ENCODE measurements around the gene PRKAA1. TPM values are rescaled to one million over a fixed set of nuclear protein-coding genes. Genes with fewer than 3 reads are reported as not detected.

PRKAA1 gene
- total RNA-seq, 1 experiment from 2014 or later = 58.1 TPM

Other genes starting within 250 kb of the PRKAA1 start
- gene PTGER4, start 118.5 kb downstream of the PRKAA1 start, total RNA-seq (2022) = 1.1 and 2.5 TPM in 2 replicates
- 13.3 and 13.7 TPM in 2 replicates for gene TTC33, start 42.4 kb downstream of the PRKAA1 start, total RNA-seq (2022)
- gene RPL37, start 36.8 kb upstream of the PRKAA1 start, total RNA-seq (2022) = 2,063 and 2,180 TPM in 2 replicates
- 5.6 and 6.6 TPM in 2 replicates for gene CARD6, start 43.0 kb upstream of the PRKAA1 start, total RNA-seq (2022)
- gene C7, start 111.1 kb upstream of the PRKAA1 start, total RNA-seq (2022) = not detected in 2 replicates

Data from MCF 10A (cell line).